Activated CD8-positive, alpha-beta T cell treated with anti-CD3 and anti-CD28 coated beads, Interleukin-2, amount 10 ng/mL, durations not matched to agents 7 days and 5 days (primary cell): ENCODE measurements around the gene RIMS1. TPM values are rescaled to one million over a fixed set of nuclear protein-coding genes. Genes with fewer than 3 reads are reported as not detected.

Source experiments
- ATAC-seq: fragments of 150-1000 bp; cut with Tn5 transposase; one replicate; pipeline ENCODE4 v1.10.0; 2021; ENCODE audit warnings: moderate library complexity
- CTCF ChIA-PET: fragments of 350-600 bp; sonication (Branson Sonifier 250); formaldehyde crosslinking; loops from one replicate; lab custom pipeline; 2021; ENCODE audit warnings: antibody characterized with exemption; lab: Charles Lee
- POLR2A ChIA-PET: fragments of 350-600 bp; sonication (Branson Sonifier 250); formaldehyde crosslinking; loops from one replicate; lab custom pipeline; 2021; ENCODE audit warnings: antibody characterized with exemption; lab: Charles Lee
- DNase-seq: peaks from one replicate; pipeline ENCODE4 v3.0.0-alpha.2; 2020
- H3K27ac Mint-ChIP-seq: one replicate; pipeline ENCODE4 v1.8.0; 2021; ENCODE audit warnings: mild to moderate bottlenecking, mixed read lengths
- H3K27me3 Mint-ChIP-seq: one replicate; pipeline ENCODE4 v1.8.0; 2021; ENCODE audit warnings: low read depth, mixed read lengths
- H3K36me3 Mint-ChIP-seq: one replicate; pipeline ENCODE4 v1.8.0; 2021; ENCODE audit warnings: low read depth, mixed read lengths
- H3K4me1 Mint-ChIP-seq: one replicate; pipeline ENCODE4 v1.8.0; 2021; ENCODE audit warnings: low read depth, mixed read lengths
- H3K4me3 Mint-ChIP-seq: one replicate; pipeline ENCODE4 v1.8.0; 2021; ENCODE audit warnings: mild to moderate bottlenecking, mixed read lengths
- H3K9me3 Mint-ChIP-seq: one replicate; pipeline ENCODE4 v1.8.0; 2022; ENCODE audit warnings: mixed read lengths; ENCODE audit not compliant: insufficient read depth
- total RNA-seq, 2 experiments: library from RNA; stranded (reverse); gene quantifications; one replicate each; pipeline ENCODE4 v1.2.3, GENCODE V29; 2021

RIMS1 gene, protein sequence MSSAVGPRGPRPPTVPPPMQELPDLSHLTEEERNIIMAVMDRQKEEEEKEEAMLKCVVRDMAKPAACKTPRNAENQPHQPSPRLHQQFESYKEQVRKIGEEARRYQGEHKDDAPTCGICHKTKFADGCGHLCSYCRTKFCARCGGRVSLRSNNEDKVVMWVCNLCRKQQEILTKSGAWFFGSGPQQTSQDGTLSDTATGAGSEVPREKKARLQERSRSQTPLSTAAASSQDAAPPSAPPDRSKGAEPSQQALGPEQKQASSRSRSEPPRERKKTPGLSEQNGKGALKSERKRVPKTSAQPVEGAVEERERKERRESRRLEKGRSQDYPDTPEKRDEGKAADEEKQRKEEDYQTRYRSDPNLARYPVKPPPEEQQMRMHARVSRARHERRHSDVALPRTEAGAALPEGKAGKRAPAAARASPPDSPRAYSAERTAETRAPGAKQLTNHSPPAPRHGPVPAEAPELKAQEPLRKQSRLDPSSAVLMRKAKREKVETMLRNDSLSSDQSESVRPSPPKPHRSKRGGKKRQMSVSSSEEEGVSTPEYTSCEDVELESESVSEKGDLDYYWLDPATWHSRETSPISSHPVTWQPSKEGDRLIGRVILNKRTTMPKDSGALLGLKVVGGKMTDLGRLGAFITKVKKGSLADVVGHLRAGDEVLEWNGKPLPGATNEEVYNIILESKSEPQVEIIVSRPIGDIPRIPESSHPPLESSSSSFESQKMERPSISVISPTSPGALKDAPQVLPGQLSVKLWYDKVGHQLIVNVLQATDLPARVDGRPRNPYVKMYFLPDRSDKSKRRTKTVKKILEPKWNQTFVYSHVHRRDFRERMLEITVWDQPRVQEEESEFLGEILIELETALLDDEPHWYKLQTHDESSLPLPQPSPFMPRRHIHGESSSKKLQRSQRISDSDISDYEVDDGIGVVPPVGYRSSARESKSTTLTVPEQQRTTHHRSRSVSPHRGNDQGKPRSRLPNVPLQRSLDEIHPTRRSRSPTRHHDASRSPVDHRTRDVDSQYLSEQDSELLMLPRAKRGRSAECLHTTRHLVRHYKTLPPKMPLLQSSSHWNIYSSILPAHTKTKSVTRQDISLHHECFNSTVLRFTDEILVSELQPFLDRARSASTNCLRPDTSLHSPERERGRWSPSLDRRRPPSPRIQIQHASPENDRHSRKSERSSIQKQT (N-terminal part only)
- total RNA-seq = not detected

DNA sequence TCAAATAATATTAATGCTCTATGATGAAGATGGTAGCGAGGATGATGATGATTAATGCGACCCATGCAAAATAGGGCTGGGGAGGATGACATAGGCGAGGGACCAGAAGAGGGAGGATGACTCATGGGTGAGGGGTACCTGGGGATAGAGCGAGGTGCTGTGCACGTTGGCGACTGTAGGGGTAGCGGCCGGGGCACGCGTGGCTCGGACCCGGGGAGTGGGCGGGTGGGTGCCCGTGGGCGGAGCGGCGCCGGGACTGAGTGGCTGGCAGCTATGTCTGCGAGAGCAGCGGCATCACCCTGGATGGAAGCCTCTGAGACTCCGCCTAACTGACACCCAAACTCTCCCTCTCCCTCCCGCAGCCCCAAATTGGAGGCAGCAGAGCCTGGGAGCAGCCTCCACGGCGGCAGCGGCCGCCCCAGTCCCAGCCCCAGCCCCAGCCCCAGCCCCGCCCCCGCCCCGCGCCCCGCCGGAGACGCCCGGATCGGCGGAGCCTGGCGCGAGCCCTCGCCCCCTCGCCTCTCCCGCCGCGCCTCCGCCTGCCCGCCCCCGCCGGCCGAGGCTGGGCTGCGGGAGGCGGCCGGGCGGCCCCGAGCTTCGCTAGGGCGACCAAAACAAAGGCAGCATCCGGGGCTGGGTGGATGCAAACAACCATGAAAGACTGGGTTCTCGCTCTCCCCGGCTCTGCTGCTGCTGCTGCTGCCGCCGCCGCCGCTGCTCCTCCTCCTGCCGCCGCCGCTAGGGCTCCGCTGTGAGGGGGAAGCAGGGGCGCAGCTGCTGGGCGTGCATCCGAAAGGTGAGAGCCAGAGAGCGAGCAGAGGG lies at the start of gene RIMS1:
Gene RIMS1, plus strand, starts transcription at position 367 of the 822 bp plus-strand sequence. CDS start 474 bp downstream, outside the sequence.
- Mint-ChIP-seq H3K4me3 (no peak within 1 kb of the TSS), H3K36me3 (peaks cover 2% of the 10 kb centered on the region), H3K4me1 (peaks cover 3% of the 10 kb centered on the region), H3K27me3 (peaks cover 24% of the 10 kb centered on the region), H3K9me3 (no peaks in the 10 kb centered on the region), H3K27ac (no peak within 1 kb of the TSS)
- DNase-seq (no peak), ATAC-seq (peak; percentile 55)
- CTCF ChIA-PET = no interaction called here
- POLR2A ChIA-PET = no interaction called here

DNA sequence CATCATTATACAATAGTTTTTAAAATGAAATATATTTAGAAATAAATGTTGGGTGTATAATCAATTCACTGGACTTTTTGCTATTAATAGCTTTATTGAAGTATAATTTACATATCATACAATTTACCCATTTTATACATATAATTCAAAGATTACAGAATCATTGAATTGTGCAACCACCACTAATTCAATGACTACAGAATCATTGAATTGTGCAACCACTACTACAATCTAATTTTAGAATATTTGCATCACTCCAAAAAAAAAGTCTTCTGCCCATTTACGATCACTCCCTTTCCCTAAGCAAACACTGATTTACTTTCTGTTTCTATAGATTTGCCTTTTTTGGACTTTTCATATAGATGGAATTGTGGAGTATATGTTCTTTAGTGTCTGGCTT lies 35.1 kb upstream of the RIMS1 start:
- POLR2A ChIA-PET = no interaction called here

DNA sequence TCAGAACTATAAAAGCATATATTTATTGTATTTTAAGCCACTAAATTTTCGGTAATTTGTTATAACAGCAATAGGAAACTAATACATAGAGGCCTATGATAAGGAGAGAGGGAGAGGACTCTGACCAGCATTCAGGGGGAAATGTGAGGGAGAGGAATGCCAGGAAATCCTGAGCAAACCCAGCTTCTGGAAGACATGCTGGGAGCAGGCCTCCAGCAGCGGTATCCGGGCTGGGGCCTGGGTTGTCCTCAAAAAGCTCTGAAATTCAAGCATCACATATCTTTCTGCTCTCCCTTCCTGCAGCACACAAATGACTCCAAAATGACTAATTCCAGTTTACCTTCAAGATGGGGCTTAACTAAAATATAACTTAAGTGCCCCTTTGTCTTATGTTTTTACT lies 33.4 kb upstream of the RIMS1 start:
- H3K4me3 Mint-ChIP-seq = no peak overlapping the region
- POLR2A ChIA-PET = no interaction called here
- CTCF ChIA-PET = no interaction called here
- H3K27me3 Mint-ChIP-seq = no peaks in the 10 kb centered on the region
- H3K9me3 Mint-ChIP-seq = no peaks in the 10 kb centered on the region
- H3K27ac Mint-ChIP-seq = no peak overlapping the region
- ATAC-seq (no peak), DNase-seq (no peak)
- H3K36me3 Mint-ChIP-seq = no peaks in the 10 kb centered on the region
- no peaks in the 10 kb centered on the region for H3K4me1 Mint-ChIP-seq

More for the DNA sequence above, 35.1 kb upstream of the RIMS1 start:
- no peak for DNase-seq
- Mint-ChIP-seq H3K4me1 (no peaks in the 10 kb centered on the region), H3K4me3 (no peak overlapping the region), H3K9me3 (no peaks in the 10 kb centered on the region), H3K27ac (no peak overlapping the region), H3K36me3 (no peaks in the 10 kb centered on the region), H3K27me3 (no peaks in the 10 kb centered on the region)
- ATAC-seq = no peak
- CTCF ChIA-PET = no interaction called here

DNA sequence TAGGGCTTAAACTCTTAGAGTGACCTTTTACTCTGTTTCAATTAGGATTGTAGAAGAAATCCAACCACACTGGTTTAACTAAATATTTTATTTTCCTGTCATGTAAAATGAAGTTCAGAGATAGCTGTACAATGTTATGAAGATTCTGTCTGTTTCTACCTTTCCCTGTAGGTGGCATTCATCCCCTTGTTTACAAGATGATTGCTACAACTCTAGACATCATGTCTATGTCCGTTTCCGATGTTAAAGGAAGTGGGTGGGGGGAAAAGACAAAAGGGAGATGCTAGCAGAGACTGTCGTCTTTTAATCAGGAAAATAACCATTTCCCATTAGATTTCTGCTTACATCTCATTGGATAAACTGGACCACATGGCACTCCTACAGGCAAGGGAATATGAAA lies 30.9 kb upstream of the RIMS1 start:
- no peak overlapping the region for H3K4me3 Mint-ChIP-seq
- CTCF ChIA-PET = no interaction called here
- H3K27ac Mint-ChIP-seq = no peak overlapping the region
- POLR2A ChIA-PET = no interaction called here
- no peak for DNase-seq
- no peaks in the 10 kb centered on the region for H3K36me3 Mint-ChIP-seq
- no peaks in the 10 kb centered on the region for H3K9me3 Mint-ChIP-seq
- no peaks in the 10 kb centered on the region for H3K4me1 Mint-ChIP-seq
- no peaks in the 10 kb centered on the region for H3K27me3 Mint-ChIP-seq
- ATAC-seq = no peak

DNA sequence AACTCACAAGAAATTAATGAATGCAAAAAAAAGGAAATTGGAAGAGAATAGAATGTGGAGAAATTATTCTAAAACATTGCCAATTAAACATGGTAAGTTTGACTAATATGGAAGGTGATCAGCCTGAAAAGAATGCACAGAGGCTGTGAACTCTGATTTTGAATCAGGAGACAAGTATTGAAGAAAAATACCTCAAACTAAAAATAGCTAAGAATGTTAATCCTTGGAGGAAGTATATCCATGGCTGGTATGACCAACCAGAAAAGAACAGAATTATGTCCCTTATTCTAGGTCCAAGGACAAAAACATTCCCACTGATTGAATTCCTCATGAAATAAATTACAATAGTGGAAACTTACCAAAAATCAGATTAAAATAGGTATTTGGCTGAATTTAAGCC lies 7.3 kb upstream of the RIMS1 start:
- H3K27ac Mint-ChIP-seq = no peak overlapping the region
- H3K4me1 Mint-ChIP-seq = no peaks in the 10 kb centered on the region
- H3K27me3 Mint-ChIP-seq = no peaks in the 10 kb centered on the region
- POLR2A ChIA-PET = no interaction called here
- ATAC-seq (no peak), DNase-seq (no peak)
- H3K9me3 Mint-ChIP-seq = no peaks in the 10 kb centered on the region
- H3K36me3 Mint-ChIP-seq = no peaks in the 10 kb centered on the region
- no peak overlapping the region for H3K4me3 Mint-ChIP-seq
- CTCF ChIA-PET = no interaction called here

DNA sequence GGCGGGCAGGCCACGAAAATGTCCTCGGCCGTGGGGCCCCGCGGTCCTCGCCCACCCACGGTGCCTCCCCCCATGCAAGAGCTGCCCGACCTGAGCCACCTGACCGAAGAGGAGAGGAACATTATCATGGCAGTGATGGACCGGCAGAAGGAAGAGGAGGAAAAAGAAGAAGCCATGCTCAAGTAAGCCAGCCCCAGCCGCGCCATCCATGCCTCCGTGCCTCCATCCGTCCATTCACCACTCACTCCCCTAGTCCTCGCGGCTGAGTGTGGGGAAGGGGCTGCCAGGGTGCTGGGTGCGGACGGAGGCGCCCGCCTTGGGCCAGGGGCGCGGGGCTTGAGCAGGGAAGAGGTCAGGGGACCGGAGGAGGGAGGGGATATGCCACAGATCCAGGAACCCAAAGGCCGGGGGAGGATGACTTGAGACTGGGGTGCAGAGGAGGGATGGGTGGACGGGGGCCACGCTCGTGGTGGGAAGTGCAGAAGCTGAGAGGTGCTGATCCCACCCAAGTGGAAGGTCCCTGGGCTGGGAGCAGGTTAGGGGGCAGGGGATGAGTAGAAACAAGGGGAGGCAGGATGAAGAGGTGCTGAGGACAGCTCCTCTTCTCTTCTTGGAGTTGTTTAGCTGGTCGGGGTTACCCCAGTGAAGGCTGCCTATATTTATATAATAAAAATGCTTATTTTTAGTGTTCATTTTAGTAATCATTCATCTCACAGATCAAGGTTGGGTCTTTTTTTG lies 825 bp downstream of the RIMS1 start:
- Mint-ChIP-seq H3K9me3 (no peaks in the 10 kb centered on the region), H3K4me3 (no peak overlapping the region), H3K27ac (no peak overlapping the region), H3K4me1 (peaks cover 3% of the 10 kb centered on the region), H3K36me3 (peaks cover 2% of the 10 kb centered on the region), H3K27me3 (peaks cover 24% of the 10 kb centered on the region)
- DNase-seq (no peak), ATAC-seq (no peak)
- CTCF ChIA-PET = no interaction called here
- POLR2A ChIA-PET = no interaction called here

DNA sequence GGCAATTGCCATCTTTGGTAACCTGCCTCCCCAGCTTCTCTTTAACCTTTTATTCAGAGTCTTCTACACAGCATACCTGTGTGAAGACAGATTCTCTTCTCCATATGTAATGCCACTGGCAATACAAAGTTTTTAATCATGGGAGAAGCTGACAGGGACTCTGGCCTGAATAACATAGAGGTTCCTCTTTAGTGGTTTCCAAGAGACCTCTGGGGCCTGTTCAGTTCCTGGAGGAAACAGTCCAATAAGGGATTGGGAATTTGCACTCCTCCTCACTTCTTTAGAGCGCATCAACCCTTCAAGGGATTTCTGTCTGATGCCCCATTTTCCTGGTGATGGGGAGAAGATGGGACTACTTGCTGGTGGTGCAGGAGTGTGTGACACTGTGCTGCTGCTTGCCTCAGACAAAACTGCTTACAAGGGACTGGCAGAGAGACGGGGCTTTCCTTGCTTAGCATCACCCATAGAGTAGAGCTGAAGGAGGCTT lies 1.4 kb downstream of the RIMS1 start:
- ATAC-seq (no peak), DNase-seq (no peak)
- peaks cover 3% of the 10 kb centered on the region for H3K4me1 Mint-ChIP-seq
- H3K36me3 Mint-ChIP-seq = peaks cover 2% of the 10 kb centered on the region
- H3K4me3 Mint-ChIP-seq = no peak overlapping the region
- H3K27ac Mint-ChIP-seq = no peak overlapping the region
- POLR2A ChIA-PET = no interaction called here
- peaks cover 24% of the 10 kb centered on the region for H3K27me3 Mint-ChIP-seq
- CTCF ChIA-PET = no interaction called here
- no peaks in the 10 kb centered on the region for H3K9me3 Mint-ChIP-seq

DNA sequence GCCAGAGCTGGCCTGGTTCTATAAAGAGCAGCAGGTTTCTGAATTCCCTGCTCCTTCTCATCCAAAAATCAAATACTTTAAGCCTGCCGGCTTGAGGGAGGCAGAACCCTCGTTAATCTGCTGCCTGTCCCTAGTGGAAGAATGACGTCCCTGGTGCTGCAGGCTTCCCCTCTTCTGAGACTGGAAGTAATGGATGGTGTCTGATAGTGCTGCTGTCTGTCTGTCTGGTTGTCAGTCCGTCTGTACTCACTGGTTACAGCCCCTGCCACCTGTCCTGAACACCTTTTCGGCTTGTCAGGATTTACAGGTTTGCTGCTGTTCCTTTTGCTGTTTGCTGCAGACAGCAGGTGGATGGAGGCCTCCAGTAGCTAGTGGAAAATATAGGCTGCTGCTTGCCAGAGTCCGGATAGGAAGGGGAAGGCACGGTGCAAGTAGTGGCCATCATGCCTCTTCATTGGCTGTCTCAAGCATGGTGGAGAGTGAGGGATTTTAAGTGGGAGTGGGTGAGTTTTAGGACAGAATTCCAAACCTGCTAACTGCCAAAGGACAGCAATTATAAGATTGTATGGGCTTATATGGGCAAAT lies 2.5 kb downstream of the RIMS1 start:
- Mint-ChIP-seq H3K4me3 (no peak overlapping the region), H3K36me3 (peaks cover 2% of the 10 kb centered on the region), H3K4me1 (peaks cover 3% of the 10 kb centered on the region), H3K27me3 (peaks cover 24% of the 10 kb centered on the region), H3K27ac (no peak overlapping the region), H3K9me3 (no peaks in the 10 kb centered on the region)
- ATAC-seq (no peak), DNase-seq (no peak)
- POLR2A ChIA-PET = no interaction called here
- CTCF ChIA-PET = no interaction called here

DNA sequence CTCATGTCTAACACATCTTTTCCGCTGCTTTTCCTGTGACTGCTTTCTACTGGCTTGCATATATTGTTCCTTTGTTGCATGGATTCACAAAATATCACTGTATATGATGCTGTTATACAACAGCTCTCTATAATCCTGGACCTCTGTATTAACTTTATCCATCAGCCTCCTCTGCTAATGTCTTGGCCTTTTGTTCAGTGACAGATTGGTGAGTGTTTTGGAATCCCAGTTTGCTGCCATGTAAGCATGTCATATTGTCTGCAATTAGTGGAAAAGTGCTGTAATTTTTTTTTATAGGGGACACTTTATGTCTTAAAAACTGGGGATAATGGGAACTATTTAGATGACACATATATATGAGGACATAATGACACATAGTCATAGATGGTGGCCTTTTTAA lies 3.0 kb downstream of the RIMS1 start:
- H3K36me3 Mint-ChIP-seq = peaks cover 2% of the 10 kb centered on the region
- ATAC-seq (no peak), DNase-seq (no peak)
- no peaks in the 10 kb centered on the region for H3K9me3 Mint-ChIP-seq
- peaks cover 3% of the 10 kb centered on the region for H3K4me1 Mint-ChIP-seq
- H3K27ac Mint-ChIP-seq = no peak overlapping the region
- peaks cover 24% of the 10 kb centered on the region for H3K27me3 Mint-ChIP-seq
- POLR2A ChIA-PET = no interaction called here
- CTCF ChIA-PET = no interaction called here
- H3K4me3 Mint-ChIP-seq = no peak overlapping the region

DNA sequence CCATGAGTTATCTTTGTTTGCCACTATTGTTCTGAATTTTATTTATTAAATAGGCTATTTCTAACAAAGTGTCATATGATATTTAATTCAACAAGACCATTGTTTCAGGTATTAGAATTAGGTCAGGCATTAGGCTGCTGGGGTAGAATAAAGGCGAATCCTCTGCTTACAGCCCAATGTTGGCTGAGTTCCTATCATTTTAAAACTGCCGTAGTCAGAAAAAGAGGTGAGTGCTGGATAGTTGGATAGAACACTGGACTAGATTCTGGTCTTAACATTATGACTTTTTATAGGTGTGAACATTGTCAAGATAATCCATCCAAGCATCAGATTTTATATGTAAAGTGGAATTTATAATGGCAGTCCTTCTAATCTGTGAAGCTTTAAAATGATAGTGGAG lies 6.3 kb downstream of the RIMS1 start:
- no peak for ATAC-seq
- Mint-ChIP-seq H3K27me3 (peaks cover under 1% of the 10 kb centered on the region), H3K36me3 (no peaks in the 10 kb centered on the region), H3K9me3 (no peaks in the 10 kb centered on the region), H3K4me3 (no peak overlapping the region), H3K27ac (no peak overlapping the region), H3K4me1 (no peaks in the 10 kb centered on the region)
- no peak for DNase-seq
- POLR2A ChIA-PET = no interaction called here
- CTCF ChIA-PET = no interaction called here
